GM12872 (cell line): ENCODE measurements around the gene VPS37C.

ENCODE experiments used
- CTCF ChIP-seq: IDR thresholded peaks from 3 replicates; pipeline ENCODE4 v1.5.1; 2011; ENCODE audit warnings: low read depth, mild to moderate bottlenecking, low read length, moderate library complexity; ENCODE audit not compliant: insufficient read depth

Gene VPS37C

GRCh38 chr11:61131586-61131985, 29.6 kb downstream of the VPS37C start:
- TF ChIP-seq CTCF, result no peak

GRCh38 chr11:61131186-61131585, 30.0 kb downstream of the VPS37C start:
- no peak for TF ChIP-seq CTCF

- TF ChIP-seq CTCF, result peak; percentile 100
Observed at GRCh38 chr11:61129639-61130523, 31.3 kb downstream of the VPS37C start.

GRCh38 chr11:61128947-61129638, 32.1 kb downstream of the VPS37C start:
- no peak for TF ChIP-seq CTCF

GRCh38 chr11:61127991-61128390, 33.2 kb downstream of the VPS37C start:
- no peak for TF ChIP-seq CTCF

GRCh38 chr11:61126256-61126655, 35.0 kb downstream of the VPS37C start:
- TF ChIP-seq CTCF, result no peak

GRCh38 chr11:61125310-61125684, 35.9 kb downstream of the VPS37C start:
- TF ChIP-seq CTCF, result no peak
